Bone marrow (tissue), 2 donors: ENCODE measurements around the gene SLC7A5.
"Not testable (repeated sequence)": the region's sequence is repeated elsewhere in the genome, so short reads cannot be mapped to it uniquely, and the experiment has no call there.

Experiments used
- DNase-seq, 2 donors: peaks; one replicate each; lab custom pipeline; 2025; lab: John Stamatoyannopoulos, UW

The SLC7A5 gene

GRCh38 chr16:87861300-87862099 lies 7.8 kb downstream of the SLC7A5 start:
- not testable (repeated sequence) for DNase-seq

GRCh38 chr16:87860553-87861299 lies 8.6 kb downstream of the SLC7A5 start:
- DNase-seq, result peak in 1 of 2 donors; percentile 7

GRCh38 chr16:87858151-87858993 lies 10.9 kb downstream of the SLC7A5 start:
- DNase-seq, result not testable (repeated sequence)

GRCh38 chr16:87856791-87857228 lies 12.5 kb downstream of the SLC7A5 start:
- no peak for DNase-seq

DNA sequence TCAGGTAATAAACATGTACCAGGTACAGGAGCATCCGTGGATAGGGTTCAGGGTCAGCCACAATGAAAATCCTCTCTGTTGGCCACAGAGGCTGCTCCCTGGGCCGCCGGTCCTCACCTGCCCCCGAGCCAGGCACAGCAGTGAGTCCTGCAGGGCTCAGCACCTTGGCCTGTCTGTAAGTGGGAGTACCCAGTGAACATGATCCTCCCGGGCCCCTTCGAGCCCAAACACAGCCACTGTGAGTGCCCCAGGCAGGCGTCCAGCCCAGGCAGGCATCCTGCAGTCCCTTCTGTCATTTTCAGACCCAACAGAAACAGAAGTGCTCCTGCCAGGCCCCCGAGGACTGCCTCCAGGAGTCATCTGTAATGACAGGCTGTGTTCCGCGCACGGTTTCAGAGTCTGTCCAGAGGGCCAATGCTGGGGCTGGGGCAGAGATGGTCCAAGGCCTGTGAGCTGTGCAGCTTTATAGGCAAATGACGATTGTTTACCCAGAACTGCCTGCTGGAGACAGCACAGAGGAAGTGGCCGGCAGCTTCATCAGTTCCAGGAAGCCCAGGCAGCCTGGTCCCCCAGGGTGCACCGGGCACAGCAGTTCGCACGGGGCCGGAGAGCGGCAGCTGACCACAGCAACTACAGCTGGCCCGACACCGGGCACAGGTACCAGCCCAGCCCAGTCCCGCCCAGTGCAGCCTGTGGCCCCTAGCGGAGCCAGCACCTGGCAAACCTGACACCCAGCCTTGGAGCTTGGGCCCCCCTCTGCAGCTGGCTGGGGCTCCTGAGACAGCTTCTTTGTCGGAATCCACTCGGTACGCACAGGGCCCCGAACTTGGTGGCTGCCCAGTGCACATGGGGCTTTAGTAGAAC lies 13.2 kb downstream of the SLC7A5 start:
- DNase-seq, result peak in 1 of 2 donors; percentile 20

DNA sequence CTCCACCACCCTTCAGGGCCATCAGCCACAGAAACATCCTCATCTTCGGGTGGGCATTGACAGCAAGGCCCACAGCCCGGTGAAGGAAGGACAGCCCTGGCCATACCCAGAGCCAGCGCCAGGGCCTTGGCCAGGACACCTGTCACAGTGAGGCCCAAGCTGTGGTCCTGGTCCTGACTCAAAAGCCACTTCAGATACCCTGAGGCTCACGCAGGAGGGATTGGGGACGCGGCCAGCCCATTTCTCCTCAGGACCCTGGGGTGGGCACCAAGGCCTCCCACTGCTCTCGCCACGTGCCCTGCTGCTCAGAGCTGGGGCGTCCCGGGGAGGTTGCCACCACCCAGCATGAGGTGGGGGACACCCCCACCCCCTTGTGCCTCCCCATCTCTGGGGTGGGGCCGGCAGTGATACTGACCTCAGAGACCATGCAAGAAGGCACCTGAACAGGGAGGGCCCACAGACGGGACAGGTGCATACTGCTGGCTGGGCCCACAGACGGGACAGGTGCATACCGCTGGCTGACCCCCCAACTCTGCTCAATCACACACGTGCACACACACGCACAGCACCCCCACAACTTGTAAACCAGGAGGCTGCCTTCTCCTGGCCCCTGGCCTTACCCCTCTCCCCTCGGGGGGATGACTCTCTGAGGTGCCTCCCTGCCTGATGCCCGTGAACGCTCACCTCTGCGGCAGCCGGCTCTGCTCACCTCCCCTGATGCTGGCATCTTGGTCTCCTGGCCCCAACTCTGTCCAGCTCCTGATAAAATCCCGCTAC lies 14.2 kb downstream of the SLC7A5 start:
- DNase-seq, result no peak

DNA sequence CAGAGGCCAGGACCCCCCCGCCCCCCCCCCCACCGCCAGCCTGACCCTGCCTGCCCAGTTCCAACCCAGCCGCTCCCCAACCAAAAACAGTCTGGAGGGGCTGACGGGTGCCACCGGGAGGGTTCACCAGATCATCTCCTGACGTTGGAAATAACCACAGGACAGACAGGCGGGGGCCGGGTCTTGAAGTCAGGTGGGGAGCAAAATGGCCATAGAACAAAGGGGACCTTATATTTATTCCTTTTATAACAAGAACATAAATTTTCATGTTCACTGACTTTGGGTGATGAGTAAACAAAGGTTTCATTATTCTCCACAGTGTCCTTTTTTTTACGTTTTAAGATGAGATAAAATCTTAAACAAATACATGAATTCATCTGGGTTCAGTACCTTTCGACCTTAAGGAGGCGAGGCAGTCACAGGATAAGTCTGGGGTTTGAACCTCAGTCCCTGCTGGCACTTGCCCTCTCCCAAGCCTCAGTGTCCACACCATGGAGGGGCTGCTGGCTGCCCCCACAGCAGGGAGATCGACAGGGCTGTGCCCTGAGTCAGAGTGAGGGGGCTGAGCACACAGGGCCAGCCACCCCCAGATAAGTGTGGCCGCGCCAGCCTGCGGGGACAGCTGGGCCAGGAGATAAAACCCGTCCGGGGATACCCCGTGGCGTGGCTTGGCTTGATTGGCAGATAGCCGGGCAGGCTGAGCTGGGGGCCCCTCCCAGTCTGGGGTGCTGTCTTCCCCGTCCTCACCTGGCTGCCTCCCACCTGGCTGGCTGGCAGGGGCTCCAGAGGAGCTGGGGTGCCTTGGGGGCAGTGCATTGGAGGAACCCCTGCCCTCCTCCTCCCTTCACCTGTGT lies 15.0 kb downstream of the SLC7A5 start:
- no peak for DNase-seq

GRCh38 chr16:87853411-87854052 lies 15.8 kb downstream of the SLC7A5 start:
- DNase-seq, result peak; percentile 84 to 90

GRCh38 chr16:87851601-87852000 lies 17.7 kb downstream of the SLC7A5 start:
- DNase-seq, result no peak

DNA sequence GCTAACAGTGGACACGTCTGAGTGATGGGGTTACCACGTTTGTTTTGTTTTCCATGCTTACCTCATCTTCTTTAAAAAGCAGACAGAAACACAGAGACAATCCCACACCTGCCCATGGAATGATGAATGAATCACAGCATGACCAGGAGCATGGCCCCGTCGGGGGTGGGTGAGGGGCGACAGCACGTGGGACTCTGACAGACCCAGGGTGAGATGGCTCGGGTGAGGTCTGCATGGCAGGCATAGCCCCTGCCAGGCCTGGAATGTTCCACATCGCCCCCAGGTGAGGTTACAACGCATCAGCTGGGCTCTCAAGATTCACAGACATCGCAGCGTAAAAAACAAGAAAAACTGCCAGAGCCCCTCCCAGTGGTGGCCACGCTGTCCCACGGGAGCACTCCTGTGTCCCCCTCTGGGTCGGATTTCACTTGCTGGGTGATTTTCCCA lies 18.1 kb downstream of the SLC7A5 start:
- DNase-seq, result no peak

- DNase-seq, result peak; percentile 32 to 42
These were observed 19.0 kb downstream of the SLC7A5 start for GRCh38 chr16:87850009-87851006.

- DNase-seq, result no peak
These were observed 19.8 kb downstream of the SLC7A5 start for GRCh38 chr16:87849419-87850008.

- DNase-seq, result no peak
These were observed 20.5 kb downstream of the SLC7A5 start for GRCh38 chr16:87848676-87849345.

GRCh38 chr16:87847785-87848675 lies 21.3 kb downstream of the SLC7A5 start:
- no peak for DNase-seq

DNA sequence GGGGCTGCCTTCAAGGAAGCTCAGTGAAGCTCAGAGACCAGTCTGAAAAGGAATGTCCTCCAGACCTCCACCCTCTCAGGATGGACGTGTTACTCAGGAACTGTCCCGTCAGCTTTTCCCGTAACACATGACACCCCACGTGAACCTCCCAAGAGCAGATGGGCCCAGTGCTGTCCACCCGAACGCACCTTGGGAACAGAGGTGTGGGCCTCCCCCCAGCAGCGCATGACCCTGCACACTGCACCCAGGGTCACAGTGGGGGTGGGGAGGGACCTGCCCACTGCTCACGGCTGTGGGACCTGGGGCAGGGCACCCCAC lies 21.9 kb downstream of the SLC7A5 start:
- no peak for DNase-seq
